ENCODE data around the gene CIDEC.
"Not testable (repeated sequence)": the region's sequence is repeated elsewhere in the genome, so short reads cannot be mapped to it uniquely, and the experiment has no call there.

CIDEC gene

DNA sequence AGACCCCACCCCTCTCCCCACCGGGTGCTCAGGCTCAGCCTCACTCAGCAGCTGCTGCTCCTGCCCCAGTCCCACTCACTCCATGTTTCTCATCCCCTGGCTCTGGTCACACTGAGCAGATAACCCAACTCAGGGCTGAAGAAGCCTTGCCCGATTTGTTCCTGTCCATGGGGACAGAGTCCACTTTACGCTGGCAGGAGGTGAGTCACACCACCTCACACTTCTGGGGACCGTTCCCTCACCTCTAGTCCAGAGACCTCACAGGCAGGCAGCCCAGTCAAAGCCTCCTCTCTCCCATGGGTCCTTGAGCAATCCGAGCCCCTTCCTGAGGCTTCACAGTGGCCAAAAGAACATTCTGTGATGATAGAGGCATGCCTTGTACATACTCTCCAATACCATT lies 1.4 kb downstream of the CIDEC start:
- DNase-seq (ENCODE audit: low read depth in 2 of 2, low spot score in 1 of 2) = no peak

DNA sequence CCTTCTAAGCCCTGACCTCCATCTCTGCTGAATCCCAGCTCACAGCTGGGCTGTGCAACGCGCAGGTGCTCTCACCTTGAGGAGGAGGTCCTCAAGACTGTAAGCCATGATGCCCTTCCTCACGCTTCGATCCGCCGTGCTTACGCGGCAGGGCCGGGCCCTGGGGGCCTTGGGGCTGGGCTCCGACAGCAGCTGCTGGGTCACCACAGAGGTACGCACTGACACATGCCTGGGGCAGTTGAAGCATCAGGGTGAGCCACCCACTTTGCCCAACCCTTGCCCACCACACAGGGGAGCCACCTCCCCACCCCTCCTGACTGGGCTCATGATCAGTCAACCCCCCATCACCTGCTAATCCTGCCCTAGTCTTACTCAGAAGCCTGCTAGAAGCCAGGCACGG lies 3.1 kb downstream of the CIDEC start:
- no peak for DNase-seq (ENCODE audit: low read depth in 2 of 2, low spot score in 1 of 2)

DNA sequence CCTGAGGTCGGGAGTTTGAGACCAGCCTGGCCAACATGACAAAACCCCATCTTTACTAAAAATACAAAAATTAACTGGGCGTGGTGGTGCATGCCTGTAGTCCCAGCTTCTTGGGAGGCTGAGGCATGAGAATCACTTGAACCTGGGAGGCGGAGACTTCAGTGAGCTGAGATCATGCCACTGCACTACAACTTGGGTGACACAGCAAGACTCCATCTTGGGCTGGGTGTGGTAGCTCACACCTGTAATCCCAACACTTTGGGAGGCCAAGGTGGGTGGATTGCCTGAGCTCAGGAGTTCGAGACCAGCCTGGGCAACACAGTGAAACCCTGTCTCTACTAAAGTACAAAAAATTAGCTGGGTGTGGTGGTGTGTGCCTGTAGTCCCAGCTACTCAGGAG lies 3.8 kb downstream of the CIDEC start:
- DNase-seq (ENCODE audit: low read depth in 2 of 2, low spot score in 1 of 2) = not testable (repeated sequence)

DNA sequence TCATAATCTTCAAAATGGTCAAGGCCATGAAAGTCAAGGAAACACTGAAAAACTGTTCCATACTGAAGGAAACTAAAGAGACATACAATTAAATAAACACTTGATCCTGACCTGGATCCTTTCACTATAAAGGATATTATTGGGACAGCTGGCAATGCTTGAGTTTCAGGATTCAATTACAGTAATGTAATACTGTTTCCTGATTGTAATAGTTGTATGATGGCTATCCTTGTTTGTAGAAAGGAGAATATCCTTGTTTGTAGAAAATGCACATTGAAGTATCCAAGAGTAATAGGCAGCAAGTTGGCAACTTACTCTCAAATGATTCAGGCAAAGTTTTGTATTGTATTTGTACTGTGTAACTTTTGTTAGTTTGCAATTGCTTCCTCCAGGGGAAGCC lies 4.6 kb downstream of the CIDEC start:
- DNase-seq (ENCODE audit: low read depth in 2 of 2, low spot score in 1 of 2) = no peak

DNA sequence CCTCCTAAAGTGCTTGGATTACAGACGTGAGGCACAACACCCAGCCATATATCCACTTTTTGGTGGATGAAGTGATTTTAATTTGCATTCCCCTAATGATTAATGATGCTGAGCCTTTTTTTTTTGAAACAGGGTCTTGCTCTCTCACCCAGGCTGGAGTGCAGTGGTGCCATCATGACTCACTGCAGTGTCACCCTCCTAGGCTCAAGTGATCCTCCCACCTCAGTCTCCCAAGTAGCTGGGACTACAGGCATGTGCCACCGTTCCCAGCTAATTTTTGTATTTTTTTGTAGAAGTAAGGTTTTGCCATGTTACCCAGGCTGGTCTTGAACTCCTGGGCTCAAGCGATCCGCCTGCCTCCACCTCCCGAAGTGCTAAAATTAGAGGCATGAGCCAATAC lies 8.0 kb downstream of the CIDEC start:
- not testable (repeated sequence) for DNase-seq (ENCODE audit: low read depth in 2 of 2, low spot score in 1 of 2)

DNA sequence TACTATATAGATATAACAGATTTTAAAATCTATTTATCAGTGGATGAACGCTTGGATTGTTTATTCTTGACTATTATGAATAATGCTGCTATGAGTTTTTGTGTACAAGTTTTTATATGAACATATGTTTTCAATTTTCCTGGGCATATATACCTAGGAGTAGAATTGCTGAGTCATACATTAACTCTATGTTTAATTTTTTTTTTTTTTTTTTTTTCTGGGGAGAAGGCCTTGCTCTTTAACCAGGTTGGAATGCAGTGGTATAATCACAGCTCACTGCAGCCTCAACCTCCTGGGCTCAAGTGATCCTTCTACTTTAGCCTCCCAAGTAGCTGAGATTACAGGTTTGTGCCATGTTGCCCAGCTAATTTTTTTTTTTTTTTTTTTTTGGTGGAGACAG lies 9.1 kb downstream of the CIDEC start:
- DNase-seq (ENCODE audit: low read depth in 2 of 2, low spot score in 1 of 2) = no peak

DNA sequence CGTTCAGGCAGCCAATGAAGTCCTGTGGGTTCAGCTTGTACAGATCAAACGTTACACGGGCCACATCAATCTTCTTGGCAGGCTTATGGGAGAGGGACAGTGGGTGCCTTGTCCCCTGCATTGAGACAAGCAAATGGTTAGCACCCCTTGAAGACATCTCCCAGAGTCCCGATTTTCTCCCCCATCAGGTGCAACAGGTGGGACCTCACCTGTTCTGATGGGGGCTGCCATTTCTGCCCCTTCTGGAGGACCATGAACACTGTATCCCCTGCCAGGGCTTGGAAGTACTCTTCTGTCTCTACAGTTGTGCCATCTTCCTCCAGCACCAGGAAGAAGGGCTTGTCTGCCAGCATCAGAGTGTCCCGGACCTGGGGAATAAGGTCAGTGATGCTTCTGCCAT lies 10.1 kb downstream of the CIDEC start:
- DNase-seq (ENCODE audit: low read depth in 2 of 2, low spot score in 1 of 2) = no peak

DNA sequence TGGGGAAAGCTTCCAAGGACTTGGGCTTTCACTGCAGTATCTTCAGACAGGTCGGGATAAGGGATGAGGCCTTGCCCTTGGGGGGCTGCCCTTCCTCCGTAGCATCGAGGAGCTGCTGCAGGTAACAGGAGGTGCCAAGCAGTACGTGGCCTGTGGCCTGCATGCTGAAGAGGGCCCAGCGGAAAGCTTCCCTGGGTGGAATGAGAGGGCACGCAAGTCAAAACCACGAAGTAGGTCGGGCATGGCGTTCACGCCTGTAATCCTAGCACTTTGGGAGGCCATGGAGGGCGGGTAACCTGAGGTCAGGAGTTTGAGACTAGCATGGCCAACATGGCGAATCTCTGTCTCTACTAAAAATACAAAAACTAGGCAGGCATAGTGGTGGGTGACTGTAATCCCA lies 12.9 kb downstream of the CIDEC start:
- no peak for DNase-seq (ENCODE audit: low read depth in 2 of 2, low spot score in 1 of 2)

DNA sequence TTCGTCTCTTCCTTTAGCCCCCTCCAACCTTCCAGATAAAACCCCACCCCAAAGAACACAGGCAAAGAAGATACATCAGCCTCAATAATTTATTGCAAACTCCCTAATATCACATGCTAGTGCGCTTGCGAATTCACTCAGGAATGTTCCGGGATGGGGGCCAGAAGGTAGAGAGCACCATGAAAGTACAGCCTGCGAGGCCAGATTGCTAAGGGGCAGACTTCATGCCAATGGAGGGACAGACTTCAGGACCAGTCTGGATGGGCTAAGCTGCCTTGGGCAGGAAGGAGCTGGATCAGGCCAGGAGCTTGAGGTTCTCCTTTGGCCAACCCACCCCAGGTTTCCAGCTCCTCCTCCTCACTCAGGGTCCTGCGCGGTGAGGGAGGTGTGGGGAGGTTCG lies 13.4 kb downstream of the CIDEC start:
- no peak for DNase-seq (ENCODE audit: low read depth in 2 of 2, low spot score in 1 of 2)

DNA sequence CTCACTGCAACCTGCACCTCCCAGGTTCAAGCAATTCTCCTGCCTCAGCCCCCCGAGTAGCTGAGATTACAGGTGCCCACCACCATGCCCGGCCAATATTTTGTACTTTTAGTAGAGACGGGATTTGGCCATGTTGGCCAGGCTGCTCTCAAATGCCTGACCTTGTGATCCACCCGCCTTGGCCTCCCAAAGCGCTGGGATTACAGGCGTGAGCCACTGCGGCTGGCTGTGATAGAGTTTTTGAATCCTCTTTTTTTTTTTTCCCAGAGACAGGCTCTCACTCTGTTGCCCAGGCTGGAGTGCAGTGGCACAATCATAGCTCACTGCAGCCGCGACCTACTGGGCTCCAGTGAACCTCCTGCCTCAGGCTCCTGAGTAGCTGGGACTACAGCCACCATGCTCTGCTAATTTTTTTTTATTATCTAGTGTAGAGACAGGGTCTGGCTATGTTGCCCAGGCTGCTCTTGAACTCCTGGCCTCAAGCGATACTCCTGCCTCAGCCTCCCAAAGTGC lies 14.9 kb downstream of the CIDEC start:
- DNase-seq (ENCODE audit: low read depth in 2 of 2, low spot score in 1 of 2) = not testable (repeated sequence)

DNA sequence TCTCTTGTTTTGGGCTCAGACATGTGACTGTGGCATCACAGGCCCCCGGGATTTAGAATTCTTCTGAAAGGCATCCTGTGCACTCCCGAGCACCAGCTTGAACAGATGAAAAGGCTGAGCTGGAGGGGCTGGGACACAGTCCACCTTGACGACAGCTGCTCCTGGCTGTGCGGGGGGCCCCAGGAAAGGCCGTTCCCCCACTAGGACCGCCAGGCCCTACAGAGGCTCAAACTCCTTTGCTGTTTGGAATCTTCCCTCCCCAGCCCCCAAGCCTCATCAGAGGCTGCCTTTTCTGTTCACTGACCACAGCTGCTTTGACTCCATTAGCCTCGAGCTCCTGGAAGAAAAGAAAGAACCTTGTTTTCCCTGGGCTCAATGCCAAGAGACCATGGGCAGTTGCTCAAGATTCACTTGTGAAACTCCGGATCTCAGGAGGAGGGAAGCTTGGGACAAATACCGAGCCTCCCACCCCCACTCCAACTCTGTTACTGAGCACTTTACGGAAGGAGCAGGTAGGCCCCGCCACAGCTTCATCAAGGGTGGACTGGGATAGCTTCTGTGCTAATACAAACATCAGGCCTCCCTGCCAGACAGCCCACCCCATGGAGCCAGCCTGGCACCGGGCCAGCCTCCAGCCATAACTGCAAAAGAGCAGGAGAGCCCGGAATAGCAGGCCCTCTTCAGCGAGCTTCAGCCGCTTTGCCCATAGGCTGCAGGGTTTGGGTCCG lies 15.7 kb downstream of the CIDEC start:
- no peak for DNase-seq (ENCODE audit: low read depth in 2 of 2, low spot score in 1 of 2)

DNA sequence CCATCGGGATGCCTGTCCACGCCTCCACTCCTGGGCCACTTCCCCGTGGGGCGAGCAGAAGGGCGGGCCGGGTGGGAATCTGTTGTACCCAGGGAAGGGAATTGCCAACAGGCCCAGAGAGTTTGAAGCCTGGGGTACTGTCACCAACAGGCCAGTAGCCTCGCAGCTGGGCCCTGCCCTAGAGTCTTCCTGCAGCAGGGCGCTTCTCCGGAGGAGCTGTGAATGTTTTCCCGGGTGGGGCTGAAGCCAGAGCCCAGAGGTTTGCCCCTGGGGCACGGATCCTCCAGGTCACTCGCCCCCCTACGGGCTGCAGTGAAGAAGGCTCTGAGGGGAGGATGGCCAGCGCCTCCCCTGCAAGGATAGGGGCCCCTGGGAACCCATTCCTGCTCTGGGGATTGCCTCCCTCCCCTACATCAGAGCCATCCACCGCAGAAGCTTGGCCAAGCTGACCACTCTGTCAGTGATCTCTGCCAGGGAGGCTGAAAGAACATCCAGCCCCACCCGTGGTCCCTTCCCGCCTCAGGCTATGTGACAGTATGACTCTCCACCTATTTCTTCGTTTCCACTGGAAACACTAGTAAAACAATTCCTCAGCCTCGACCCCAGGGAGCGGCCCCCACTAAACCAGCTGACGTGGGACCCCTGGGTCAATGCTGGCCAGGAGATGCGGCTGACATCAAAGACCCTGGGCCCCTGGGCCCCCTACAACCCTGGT lies 16.8 kb downstream of the CIDEC start:
- DNase-seq (ENCODE audit: low read depth in 2 of 2, low spot score in 1 of 2) = no peak

DNA sequence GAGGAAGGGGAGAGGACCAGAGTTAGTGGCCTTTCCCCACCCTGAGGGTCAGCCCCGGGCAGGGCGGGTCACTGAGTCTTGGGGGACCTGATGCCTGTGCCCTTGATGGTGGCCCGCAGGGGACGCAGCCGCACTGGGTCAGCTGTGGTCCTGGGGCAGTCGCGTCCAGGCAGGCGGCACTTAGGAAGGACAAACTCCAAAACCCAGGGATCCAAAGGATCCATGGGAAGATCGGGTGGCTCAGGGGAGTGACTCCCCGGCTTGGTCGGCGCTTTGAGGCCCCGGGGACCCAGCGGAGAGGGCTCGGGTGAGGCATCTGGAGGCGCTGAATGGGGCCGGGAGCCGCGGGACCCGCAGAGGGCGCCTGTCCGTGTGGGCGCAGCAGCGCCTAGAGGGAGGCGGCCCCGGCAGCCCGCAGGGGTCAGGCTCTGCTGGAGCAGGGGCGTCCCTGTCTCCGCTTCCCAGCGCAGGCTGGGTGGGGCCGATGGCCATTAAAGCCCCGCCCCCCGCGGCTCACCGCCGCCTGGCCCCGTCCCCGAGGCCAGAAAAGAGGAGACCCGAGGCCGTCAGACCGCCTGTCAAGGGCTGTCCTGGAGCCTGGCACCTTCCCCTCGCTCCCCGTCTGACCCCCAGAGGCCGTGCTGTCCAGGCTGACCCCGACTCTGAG lies 17.5 kb downstream of the CIDEC start:
- no peak for DNase-seq (ENCODE audit: low read depth in 2 of 2, low spot score in 1 of 2)

DNA sequence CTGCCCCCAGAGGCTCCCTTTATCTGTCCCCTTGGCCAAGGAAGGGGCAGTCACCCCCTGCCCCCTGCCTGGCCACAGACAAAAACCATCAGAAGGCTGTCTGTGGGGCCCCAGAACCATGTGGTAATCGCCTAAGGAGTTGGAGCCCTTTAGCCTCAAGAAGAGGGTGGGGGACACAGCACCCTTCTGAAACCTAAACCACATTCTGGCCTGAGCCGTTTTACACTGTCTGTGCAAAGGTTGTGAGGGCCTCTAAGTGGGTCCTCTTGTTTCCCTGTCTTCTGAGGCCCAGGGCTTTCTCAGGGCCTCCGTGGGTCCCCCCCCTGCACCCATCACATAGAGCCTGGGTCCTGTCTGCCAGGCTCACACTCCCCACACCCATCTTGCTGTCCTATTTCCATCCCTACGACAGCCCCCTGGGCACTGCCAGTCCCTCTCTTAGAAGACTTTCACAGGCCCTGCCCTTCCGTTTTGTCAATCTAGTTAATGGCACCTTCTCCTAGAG lies 18.4 kb downstream of the CIDEC start:
- DNase-seq (ENCODE audit: low read depth in 2 of 2, low spot score in 1 of 2) = no peak

DNA sequence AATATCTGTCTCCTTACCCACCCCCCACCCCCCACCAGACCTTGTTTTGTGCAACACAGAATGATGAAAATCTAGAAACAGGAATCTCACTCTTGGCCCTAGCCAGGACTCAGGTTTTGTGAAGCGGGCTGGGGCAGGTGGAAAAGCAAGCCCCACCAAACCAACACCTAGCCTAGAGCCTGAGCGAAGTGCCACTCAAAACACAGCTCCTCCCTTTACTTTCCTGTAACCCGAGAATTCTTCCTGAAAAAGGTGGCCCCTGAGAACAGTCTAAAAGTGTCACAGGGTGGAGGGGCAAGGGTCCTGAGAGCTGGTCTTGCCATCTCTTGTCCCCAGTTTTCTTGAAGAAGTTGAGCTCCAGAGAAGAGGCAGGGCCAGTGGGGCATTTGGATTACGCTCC lies 18.9 kb downstream of the CIDEC start:
- no peak for DNase-seq (ENCODE audit: low read depth in 2 of 2, low spot score in 1 of 2)

DNA sequence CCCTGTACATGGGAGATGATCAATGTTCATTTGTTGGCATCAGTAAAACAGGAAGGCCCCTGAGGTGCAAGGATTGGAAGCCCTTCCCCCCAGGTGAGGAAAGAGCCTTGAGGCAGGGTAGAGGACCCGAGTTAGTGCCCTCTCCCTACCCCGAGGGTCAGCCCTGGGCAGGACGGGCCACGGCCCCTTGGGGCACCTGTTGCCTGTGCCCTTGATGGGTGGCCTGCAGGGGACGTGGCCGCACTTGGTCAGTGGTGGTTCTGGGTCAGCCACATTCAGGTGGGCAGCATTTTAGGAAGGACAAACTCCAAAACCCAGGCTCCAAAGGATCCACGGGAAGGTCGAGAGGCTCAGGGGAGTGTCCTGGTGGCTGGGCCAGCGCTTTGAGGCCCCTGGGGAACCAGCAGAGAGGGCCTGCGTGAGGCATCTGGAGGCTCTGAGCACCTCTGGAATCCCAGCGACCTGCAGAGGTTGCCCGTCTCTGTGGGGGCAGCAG lies 20.5 kb downstream of the CIDEC start:
- DNase-seq (ENCODE audit: low read depth in 2 of 2, low spot score in 1 of 2) = no peak

DNA sequence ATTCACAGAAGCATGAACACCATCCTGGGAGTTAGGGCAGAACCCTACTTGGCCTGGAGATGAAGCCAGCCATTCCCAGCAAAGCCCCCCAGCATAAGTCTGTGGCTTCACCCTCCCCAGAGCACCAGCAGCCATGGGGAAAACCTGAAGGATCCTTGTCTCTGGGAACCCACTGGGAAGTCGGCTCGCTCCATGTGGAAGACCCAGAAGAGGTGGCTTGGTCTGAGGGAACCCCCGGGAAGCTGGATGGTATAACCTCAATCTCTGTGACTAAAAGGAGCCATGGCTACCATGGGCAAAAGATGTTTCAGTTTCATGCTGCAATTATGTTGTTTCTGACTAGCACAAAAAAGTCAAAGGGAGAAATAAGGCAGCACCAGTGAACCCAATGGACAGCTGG lies 24.5 kb downstream of the CIDEC start:
- no peak for DNase-seq (ENCODE audit: low read depth in 2 of 2, low spot score in 1 of 2)

DNA sequence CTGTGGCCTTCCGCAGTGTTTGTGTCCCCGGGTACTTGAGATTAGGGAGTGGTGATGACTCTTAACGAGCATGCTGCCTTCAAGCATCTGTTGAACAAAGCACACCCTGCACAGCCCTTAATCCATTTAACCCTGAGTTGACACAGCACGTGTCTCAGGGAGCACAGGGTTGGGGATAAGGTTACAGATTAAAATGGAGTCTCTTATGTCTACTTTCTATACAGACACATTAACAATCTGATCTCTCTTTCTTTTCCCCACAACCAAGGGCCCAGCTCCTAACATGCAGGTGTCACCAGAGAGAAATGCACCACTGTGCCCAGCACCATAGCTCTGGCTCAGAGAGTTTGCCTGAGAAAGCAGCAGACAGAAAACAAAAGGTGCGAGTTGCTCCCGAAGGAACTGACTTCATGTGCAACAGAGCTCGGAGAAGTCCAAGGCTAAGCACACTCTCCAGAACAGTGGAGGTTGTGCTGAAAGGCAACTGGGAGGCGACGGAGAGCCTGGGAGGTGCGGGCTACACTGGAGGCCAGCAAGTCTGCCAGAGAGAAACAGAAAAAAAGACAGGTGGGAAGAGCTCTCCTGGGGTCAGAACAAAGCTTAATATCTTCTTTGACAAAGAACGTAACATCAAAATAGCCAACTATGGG lies 25.6 kb downstream of the CIDEC start:
- DNase-seq (ENCODE audit: low read depth in 2 of 2, low spot score in 1 of 2) = not testable (repeated sequence)

DNA sequence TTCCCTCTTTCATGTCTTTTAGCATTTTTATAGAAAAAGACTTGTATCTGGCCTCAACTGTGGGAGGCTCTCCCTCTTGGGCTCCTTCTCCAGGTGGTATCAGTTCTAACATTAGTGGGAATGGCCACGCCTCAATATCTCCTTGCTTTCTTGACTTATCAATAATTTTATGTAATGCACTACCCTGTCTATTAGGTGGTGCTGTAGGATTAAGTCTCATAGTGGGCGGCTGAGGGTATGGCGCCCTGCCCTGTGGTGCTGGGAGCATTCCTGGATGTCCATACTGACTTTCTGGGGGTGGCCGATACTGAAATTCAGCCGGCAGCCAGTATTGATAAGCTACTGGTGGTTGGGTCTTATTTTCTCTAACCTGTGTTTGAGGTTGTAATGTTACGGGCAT lies 27.5 kb downstream of the CIDEC start:
- DNase-seq (ENCODE audit: low read depth in 2 of 2, low spot score in 1 of 2) = no peak

DNA sequence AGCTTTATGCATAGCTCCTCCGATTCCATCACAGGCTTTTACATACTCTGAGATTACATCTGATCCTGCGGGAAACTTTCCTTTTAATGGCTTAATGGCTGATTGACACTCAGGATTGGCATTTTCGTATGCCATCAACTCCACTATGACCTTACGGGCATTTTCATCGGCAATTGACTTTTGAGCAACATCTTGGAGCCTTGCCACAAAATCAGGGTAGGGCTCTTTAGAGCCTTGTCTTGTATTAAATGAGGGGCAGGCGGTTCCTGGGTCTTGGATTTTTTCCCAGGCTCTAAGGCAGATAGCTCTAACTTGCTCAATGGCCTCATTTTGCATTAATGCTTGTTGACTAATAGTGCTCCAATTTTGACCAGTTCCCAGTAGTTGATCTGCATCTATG lies 28.1 kb downstream of the CIDEC start:
- not testable (repeated sequence) for DNase-seq (ENCODE audit: low read depth in 2 of 2, low spot score in 1 of 2)

DNA sequence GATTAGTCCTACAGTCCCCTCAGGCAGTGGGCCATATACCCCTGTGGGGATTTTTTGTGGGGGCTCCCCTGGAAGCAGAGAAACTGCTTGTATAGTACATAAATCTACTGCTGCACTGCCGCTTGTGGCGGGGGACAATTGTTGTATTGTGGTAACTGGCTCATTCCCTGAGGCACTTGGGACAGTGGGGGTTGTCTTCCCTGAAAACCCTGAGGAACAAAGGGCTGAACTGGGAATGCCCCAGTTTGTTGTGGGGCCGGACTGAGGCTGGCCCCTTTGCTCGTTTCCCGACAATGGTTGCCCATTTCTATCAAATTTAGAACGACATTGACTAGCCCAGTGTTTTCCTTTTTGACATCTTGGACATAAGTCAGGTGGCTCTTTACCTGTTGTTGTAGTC lies 28.7 kb downstream of the CIDEC start:
- not testable (repeated sequence) for DNase-seq (ENCODE audit: low read depth in 2 of 2, low spot score in 1 of 2)

Data from stimulated activated CD8-positive, alpha-beta memory T cell treated with anti-CD3 and anti-CD28 coated beads, Interleukin-4, amount 100 ng/mL, for 1 hour (primary cell).